ENCODE results near the gene CSF2RB. TPM values are rescaled to one million over a fixed set of nuclear protein-coding genes. Genes with fewer than 3 reads are reported as not detected.

Gene CSF2RB
- total and polyA plus RNA-seq, 11 donors = 0.69 to 39.4 (median 2.3) TPM

GRCh38 chr22:36963302-36963701 is 49.9 kb downstream of the CSF2RB start:
- Histone ChIP-seq H3K4me3 (no peak overlapping the region), H3K9me3 (no peaks in the 10 kb centered on the region), H3K36me3 (no peaks in the 10 kb centered on the region), H3K4me1 (no peaks in the 10 kb centered on the region), H3K27ac (no peak overlapping the region), H3K27me3 (peaks cover 0 to 23% (median 3%) of the 10 kb centered on the region in 9 donors)
- ATAC-seq (no peak), DNase-seq (no peak)
- WGBS, 4 donors = 50 to 58% (median 54%) methylated on average over 2 of the region's 2 CpGs
- TF ChIP-seq, protein P1, sequence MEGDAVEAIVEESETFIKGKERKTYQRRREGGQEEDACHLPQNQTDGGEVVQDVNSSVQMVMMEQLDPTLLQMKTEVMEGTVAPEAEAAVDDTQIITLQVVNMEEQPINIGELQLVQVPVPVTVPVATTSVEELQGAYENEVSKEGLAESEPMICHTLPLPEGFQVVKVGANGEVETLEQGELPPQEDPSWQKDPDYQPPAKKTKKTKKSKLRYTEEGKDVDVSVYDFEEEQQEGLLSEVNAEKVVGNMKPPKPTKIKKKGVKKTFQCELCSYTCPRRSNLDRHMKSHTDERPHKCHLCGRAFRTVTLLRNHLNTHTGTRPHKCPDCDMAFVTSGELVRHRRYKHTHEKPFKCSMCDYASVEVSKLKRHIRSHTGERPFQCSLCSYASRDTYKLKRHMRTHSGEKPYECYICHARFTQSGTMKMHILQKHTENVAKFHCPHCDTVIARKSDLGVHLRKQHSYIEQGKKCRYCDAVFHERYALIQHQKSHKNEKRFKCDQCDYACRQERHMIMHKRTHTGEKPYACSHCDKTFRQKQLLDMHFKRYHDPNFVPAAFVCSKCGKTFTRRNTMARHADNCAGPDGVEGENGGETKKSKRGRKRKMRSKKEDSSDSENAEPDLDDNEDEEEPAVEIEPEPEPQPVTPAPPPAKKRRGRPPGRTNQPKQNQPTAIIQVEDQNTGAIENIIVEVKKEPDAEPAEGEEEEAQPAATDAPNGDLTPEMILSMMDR (IDR thresholded peaks at IDR 0.05) = no peak
- no peak for TF ChIP-seq POLR2A (IDR thresholded peaks at IDR 0.05)
- intact Hi-C loops (cut with DNase I) = loop anchor here in 1 of 10 donors (10.0 kb wide), 1 partner anchor 61 kb away; no protein-coding TSS in a partner anchor

DNA sequence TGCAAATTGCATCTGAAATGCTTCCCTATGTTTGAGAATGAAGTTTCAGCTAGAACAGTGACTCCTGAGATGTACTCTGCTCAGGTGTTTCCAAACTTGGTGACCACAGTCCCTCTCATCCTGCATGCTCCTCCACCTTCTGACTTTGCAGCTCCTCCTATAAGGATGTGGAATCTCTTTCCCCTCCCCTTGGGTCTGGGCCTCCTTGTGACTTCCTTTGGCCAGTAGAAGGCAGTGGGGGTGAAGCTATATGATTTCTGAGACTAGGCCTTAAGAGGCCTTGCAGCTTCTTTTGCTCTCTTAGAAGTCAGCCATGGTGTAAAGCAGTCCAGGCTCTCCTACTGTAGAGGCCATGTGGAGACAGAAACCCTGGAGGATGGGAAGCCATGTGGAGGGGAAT is 50.7 kb downstream of the CSF2RB start:
- intact Hi-C loops (cut with DNase I) = loop anchor here in 1 of 10 donors (10.0 kb wide), 1 partner anchor 61 kb away; no protein-coding TSS in a partner anchor
- ATAC-seq (no peak), DNase-seq (no peak)
- Histone ChIP-seq H3K27me3 (peaks cover 0 to 23% (median 3%) of the 10 kb centered on the region in 9 donors), H3K4me1 (no peaks in the 10 kb centered on the region), H3K9me3 (no peaks in the 10 kb centered on the region), H3K36me3 (no peaks in the 10 kb centered on the region), H3K4me3 (no peak overlapping the region), H3K27ac (no peak overlapping the region)
- TF ChIP-seq, protein P1 (IDR thresholded peaks at IDR 0.05) = no peak
- no peak for TF ChIP-seq POLR2A (IDR thresholded peaks at IDR 0.05)

- Histone ChIP-seq H3K4me3 (no peak overlapping the region), H3K9me3 (no peaks in the 10 kb centered on the region), H3K27ac (no peak overlapping the region), H3K4me1 (no peaks in the 10 kb centered on the region), H3K27me3 (peaks cover 0 to 18% (median 2%) of the 10 kb centered on the region in 9 donors), H3K36me3 (no peaks in the 10 kb centered on the region)
- no peak for TF ChIP-seq POLR2A (IDR thresholded peaks at IDR 0.05)
- TF ChIP-seq, protein P1 (IDR thresholded peaks at IDR 0.05) = no peak
- ATAC-seq (peak in 1 of 4 donors; percentile 45), DNase-seq (no peak)
- intact Hi-C loops (cut with DNase I) = loop anchor here in 1 of 10 donors (10.0 kb wide), 1 partner anchor 59 kb away; no protein-coding TSS in a partner anchor
- 55 to 69% (median 68%) methylated on average over 2 of the region's 2 CpGs for WGBS, 4 donors
These were observed 52.3 kb downstream of the CSF2RB start for GRCh38 chr22:36965696-36966095.

GRCh38 chr22:36966851-36967540 is 53.6 kb downstream of the CSF2RB start:
- Histone ChIP-seq H3K36me3 (no peaks in the 10 kb centered on the region), H3K27ac (no peak overlapping the region), H3K4me3 (no peak overlapping the region), H3K9me3 (no peaks in the 10 kb centered on the region), H3K27me3 (peaks cover 0 to 8% (median 0%) of the 10 kb centered on the region in 9 donors), H3K4me1 (no peaks in the 10 kb centered on the region)
- no peak for DNase-seq
- intact Hi-C loops (cut with DNase I) = loop anchor here in 1 of 10 donors (10.0 kb wide), 1 partner anchor 58 kb away; no protein-coding TSS in a partner anchor
- no peak for ATAC-seq
- TF ChIP-seq, protein P1 (IDR thresholded peaks at IDR 0.05) = no peak
- TF ChIP-seq POLR2A (IDR thresholded peaks at IDR 0.05) = no peak
- 78 to 84% (median 81%) methylated on average over 11 of the region's 11 CpGs for WGBS, 4 donors
